Stimulated activated CD8-positive, alpha-beta memory T cell treated with anti-CD3 and anti-CD28 coated beads, Interleukin-7, amount 100 ng/mL, for 24 hours (primary cell): ENCODE data around the gene MAGEA9.
"Not testable (repeated sequence)": the region's sequence is repeated elsewhere in the genome, so short reads cannot be mapped to it uniquely, and the experiment has no call there.

Experiments
- DNase-seq: peaks from one replicate; pipeline ENCODE4 v3.0.0-alpha.2; 2020; ENCODE audit warnings: low read depth

MAGEA9 gene, protein sequence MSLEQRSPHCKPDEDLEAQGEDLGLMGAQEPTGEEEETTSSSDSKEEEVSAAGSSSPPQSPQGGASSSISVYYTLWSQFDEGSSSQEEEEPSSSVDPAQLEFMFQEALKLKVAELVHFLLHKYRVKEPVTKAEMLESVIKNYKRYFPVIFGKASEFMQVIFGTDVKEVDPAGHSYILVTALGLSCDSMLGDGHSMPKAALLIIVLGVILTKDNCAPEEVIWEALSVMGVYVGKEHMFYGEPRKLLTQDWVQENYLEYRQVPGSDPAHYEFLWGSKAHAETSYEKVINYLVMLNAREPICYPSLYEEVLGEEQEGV

DNA sequence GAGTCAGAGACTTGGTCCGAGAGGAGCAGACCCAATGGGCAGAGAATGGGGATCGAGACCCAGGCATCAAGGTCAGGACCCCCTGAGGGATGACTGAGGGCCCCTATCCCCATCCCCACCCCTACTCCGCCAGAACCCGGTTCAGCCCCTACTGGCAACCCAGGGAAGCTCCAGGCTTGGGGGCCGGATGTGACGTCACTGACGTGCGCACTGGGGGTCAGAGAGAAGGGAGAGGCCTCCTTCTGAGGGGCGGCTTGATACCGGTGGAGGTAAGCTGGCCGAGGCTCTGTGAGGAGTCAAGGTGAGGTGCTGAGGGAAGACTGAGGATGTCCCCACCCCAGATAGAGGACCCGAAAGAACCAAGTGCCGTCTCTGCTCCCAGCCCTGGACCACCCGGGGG is at the start of gene MAGEA9:
MAGEA9 (plus strand) TSS at position 204 of the 400 bp plus-strand sequence. CDS start 4,281 bp downstream, outside the sequence.
- DNase-seq: not testable (repeated sequence)

DNA sequence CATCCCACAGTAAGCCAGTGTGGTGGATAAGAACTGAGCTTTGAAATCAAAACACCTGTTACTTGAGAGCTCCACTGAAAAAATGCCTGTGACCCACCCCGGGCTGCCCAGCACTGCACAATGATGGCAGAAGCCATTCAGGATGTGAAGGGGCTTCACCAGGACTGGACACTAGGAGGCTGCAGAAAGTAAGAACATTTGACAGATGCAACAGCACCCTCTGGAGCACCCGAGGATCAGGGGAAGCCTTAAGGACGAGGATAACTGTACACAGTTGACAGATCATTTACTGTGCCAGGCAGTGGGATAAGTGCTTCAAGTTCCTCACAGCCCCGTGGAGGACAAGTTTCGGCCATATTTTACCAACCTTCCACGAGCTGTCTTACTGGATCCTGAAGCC is 39.5 kb upstream of the MAGEA9 start:
- not testable (repeated sequence) for DNase-seq

DNA sequence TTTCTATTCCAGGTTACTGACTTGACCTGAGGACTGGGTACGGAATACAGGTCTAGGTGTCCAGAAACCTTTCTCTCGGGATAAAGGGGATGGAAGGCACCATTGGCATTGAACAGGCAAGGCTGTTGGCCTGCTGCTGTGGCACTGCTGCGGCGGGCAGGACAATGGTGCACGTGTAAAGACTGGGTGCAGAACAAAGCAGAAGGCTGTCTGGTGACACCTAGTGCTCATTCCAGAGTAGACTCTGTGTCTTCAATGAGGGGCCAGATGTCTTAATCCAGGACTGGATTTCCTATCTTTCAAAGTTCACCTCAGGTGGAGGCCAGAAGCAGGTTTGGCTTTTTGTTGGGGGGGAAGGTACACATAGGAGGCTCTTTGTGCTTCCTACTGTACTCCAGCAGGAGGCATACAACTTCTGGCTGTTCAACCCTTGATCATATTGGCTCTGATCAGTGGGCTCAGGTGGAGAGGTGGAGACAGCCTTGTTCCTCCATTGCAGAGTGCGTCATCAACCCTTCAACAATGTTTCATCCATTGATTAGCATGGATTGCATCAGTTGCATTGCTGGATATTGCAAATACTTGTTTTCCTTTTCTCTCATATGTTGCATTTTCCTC is 35.2 kb upstream of the MAGEA9 start:
- DNase-seq: not testable (repeated sequence)

DNA sequence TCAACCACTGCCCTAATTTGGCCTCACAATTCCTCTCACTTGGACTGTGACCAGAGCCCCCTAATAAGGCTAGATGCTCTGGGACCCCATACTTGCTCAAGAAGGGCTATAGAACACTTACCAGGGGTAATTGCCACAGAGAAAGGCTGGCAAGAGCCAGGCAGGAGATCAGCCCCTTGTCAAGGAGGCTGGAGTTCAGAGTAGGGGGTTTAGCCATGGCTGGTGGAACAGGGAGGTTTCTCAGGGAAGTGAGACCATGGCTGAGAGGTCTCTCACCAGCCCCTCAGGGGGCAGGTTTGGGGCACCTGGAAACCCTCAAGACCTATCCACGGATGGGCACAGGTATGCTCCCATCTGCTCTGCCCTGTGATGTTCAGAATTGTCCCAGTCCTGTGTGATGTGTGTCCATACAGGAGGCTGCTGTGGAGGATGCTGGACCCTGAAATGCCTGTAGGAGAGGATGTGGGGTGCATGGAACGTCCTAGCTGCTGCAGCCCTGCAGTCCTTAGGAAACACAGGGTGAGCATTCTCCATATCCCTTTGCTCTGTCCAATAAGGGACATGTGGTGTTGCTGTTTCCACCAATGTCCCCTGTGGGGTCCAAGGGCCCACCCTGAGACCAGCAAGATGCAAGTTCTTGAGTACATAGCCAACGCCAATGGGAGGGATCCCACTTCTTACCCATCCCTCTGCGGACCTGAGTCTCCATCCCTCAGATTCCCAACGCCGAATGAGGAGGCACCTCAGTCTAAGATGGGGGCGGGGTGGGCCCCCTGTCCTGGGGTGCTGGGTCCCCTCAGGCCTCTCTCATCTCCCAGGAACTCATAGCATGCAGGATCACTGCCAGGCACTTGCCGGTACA is 24.3 kb upstream of the MAGEA9 start:
- no peak for DNase-seq

DNA sequence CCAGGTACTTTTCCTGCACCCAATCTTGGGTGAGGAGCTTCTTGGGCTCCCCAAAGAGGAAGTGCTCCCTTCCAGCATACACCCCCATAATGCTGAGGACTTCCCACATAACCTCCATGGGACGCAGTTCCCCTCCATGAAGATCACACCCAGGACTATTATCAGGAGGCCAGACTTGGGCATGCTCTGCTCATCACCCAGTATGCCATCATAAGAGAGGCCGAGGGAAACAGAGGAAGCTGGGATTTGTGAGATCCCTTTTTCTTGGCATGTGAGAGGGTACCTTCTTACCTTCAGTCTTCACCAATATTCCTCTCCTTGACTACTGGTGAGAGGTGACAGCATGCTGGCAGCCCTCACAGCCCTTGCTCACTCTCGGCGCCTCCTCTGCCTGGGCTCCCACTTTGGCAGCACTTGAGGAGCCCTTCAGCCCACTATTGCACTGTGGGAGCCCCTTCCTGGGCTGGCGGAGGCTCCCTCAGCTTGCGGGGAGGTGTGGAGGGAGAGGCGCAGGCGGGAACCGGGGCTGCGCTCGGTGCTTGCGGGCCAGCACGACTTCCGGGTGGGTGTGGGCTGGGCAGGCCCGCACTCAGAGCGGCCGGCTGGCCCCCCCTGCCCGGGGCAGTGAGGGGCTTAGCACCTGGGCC is 23.5 kb upstream of the MAGEA9 start:
- no peak for DNase-seq

DNA sequence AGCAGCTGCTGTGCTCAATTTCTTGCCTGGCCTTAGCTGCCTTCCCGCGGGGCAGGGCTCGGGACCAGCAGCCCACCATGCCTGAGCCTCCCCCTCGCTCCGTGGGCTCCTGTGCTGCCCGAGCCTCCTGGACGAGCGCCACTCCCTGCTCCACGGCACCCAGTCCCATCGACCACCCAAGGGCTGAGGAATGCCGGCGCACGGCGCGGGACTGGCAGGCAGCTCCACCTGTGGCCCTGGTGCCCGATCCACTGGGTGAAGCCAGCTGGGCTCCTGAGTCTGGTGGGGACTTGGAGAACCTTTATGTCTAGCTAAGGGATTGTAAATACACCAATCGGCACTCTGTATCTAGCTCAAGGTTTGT is 23.0 kb upstream of the MAGEA9 start:
- not testable (repeated sequence) for DNase-seq

DNA sequence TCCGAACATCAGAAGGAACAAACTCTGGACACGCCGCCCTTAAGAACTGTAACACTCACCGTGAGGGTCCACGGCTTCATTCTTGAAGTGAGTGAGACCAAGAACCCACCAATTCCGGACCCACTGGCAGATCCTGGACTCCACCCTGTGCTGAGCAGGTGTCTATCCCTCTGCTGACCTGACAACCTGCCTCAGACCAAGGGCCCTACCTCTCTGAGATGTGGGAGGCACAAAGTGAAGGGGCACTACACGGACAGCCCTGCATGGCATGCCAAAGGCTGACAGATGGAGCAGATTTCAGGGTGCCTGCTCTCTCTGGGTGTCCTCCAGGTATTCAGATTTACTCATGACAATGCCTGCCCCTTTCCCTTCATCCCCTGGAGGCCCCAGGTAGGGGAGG is 21.9 kb upstream of the MAGEA9 start:
- DNase-seq: no peak

DNA sequence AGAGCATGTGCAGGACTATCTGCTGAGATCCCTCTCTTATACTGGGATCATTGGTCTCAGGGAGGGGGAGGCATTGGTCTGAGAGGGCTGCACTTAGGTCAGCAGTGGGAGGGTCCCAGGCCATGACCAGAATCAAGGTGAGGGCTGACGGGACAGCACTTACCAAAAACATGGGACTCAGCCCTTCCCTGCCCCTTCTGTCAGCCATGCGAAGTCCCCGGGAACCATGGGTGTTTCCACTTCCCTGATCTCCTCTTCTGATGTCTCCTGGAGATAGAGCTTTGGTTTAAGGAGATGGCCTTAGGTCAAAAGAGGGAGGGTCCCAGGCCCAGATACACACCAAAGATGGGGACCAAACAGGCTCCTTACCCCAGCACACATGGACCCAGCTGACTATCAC is 20.8 kb upstream of the MAGEA9 start:
- no peak for DNase-seq

DNA sequence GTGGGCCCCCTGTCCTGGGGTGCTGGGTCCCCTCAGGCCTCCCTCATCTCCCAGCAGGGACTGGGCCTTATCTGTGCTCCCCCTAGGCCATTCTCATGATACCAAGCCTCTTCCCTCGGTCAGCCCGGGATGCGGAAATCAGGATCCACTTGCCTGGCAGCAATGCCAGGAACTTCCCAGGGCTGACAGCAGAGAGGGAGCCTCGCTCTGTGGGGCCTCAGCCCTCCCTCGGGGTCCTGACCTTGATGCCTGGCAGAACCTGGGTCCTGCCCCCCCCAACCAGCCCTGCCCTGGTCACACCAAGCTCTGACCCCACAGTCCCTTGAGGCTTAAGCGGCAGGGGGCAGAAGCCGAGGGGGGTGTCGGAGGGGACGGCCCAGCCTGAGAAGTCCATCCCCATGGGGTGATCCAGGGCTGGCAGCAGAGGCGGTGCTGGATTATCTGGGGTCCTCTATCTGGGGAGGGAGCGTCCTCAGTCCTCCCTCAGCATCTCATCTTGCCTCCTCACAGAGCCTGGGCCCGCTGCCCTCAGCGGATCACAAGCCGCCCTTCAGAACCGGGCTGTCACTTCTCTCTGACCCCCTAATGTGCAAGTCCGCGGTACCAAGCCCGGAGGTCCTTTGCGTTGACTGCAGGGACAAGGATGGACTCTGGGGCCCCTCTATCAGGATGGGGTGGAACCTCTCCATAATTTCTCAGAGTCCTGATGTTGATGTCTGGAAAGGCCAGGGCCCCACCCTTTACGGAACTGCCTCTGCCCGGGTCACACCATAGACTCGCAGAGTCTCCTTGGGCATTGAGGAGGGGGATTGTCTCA is 19.7 kb upstream of the MAGEA9 start:
- DNase-seq: not testable (repeated sequence)

DNA sequence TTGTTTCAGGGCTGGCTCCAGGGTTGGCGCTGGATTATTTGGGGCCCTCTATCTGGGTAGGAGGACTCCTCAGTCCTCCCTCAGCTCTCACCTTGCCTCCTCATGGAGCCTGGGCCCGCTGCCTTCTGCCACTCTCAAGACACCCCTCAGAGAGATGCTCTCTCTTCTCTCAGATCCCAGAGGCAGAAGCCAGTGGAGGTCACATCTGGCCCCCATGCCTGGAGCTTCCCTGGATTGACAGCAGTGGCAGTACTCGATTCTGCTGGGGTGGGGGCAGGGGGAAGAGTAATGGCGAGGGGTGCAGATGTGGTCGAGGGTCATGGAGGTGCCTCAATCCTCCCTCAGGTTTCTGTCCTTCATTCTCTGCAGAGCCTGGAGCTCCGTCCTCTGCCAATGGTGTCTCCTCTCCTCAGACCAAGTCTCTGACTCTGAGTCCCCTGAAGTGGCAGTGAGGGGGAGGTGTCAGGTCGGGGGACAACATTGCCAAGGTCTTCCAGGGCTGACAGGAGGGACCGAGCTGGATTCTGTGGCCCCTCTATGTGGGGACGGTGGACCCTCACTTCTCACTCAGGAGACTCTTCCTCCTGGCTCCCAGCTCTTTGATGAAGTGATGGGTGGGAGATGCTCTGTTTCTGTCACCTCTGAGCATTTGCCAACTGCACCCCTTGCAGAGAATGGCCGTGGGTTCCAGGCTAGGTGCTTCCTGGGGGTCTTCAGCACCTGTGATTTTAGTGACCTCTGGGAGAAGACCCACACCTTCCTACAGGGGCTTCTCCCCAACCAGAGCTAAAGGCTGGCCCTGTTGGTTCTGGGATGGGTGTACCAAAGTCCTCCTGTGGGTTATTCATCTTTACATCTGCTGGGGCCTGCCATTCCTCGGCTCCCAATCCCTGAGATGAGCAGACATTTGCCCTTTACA is 18.8 kb upstream of the MAGEA9 start:
- no peak for DNase-seq

DNA sequence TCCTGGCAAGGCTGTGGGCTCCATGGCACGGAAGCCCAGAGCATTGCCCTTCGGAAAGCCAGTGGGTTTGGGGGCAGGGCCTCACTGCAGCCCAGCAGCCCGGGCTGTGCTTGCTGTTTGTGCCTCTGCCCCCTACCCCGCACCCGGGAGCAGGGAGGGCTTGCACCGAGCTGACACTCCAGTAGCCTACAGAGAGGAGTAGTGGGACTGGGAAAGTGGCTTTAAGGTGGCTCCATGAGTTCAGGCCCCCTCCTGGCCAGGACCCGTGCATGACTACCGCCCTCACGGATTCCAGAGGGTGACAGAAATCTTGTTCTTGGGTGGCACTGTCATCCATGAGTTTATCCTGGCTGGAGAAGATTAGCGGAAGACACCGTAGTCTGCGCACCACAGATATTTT is 11.4 kb upstream of the MAGEA9 start:
- DNase-seq: not testable (repeated sequence)

DNA sequence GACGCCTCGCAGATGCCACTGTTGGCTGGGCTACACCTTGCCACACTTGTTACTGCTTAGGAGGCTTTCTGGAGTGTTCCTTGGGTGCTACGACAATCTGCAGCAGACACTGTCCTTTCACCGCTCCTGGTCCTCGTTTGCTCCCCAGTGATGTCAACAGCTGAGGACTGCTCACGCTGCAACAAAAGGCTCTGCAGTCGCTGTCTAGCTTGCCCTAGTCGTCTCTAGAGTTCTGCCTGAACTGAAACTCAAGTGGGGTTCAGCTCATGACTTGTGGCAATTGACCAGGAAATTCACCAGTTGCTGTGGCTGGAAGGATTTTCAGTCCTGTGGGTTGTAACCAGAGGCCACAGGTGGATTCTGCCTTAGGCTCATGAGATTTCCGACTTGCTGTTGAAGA is 8.7 kb upstream of the MAGEA9 start:
- not testable (repeated sequence) for DNase-seq

DNA sequence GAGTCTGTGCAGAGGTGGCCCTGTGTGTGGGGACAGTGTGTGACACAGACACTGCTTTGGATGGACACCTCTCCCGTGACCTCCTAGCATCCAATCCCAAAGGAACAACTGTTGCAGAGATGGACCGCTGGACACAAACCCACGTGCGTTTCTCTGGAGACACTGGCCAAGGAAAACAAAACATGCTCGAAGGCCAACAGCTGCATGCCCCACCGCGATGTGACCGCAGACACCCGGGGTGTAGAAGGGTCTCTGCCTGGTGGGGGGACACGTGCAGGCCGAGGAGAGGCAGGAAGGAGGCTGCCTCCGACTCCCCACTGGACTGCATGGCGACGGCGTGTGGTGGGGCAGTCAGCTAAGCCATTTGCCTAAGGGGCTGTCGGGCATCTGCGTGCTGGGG is 8.0 kb upstream of the MAGEA9 start, which contains the start of gene HSFX1:
HSFX1 (plus strand) TSS at position 301 of the 400 bp plus-strand sequence. CDS start 614 bp downstream, outside the sequence.
- DNase-seq: not testable (repeated sequence)

DNA sequence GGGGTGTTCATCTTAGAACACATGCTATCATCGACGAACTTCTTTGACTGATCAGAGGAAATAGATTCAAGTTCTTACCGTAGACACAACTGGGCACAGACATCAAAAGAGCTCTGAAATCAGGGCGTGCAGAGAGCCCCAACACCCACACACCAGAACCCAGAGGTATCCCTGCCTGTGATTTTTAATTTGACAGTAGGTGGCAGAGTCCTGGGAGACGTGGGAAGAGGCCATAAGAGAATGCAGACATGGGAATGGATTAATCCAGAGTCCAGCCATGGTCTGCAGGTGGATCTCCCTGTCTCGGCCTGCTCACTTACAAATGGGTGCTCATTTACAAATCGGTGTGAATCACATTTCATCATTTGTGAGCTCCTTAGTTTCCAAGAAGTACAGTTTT is 3.7 kb upstream of the MAGEA9 start:
- not testable (repeated sequence) for DNase-seq

DNA sequence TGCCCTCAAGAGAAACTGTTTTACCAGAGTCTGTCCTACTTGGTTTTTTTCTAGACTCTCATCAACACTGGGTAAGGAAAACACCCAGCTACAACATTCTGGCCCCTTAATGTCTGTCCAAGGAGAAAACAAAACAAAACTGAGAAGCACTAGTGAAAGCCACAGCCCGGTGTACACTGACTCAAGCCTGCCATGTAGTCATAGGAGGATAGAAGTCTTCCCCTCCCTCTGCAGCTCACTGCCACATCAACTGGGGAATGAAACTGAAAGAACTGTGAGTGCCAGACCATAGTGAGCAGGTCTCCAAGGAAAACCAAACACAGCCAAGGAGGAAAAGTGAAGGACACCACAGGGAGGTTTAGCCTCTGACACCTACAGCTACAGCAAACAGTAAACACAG is 13.8 kb downstream of the MAGEA9 start:
- not testable (repeated sequence) for DNase-seq

DNA sequence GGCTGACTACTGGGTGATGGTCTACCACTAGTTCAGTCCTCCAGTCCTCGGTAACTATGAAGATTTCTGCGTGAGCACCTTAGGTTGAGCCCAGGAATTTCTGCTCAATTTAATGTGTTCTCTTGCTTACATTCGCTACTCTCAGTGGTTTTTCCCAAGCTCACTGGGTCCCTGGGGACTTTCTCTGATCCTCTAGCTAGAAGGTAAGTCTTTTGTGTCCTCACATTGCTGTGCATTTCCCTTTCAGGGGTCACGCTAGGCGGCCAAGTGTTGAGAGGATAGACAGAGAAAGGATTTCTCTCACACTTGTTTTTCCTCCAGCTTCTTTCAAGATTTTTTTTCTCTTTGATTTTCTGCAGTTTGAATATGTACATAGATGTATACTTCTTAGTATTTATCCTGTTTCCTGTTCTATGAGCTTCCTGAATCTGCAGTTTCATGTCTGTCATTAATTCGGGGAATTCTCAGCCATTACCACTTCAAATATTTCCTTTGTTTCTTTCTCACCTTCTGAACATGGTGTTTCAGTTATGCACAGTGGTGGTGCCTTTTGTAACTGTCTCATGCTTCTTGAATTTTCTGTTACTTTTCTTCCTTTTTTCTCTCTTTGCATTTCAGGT is 17.5 kb downstream of the MAGEA9 start:
- no peak for DNase-seq

DNA sequence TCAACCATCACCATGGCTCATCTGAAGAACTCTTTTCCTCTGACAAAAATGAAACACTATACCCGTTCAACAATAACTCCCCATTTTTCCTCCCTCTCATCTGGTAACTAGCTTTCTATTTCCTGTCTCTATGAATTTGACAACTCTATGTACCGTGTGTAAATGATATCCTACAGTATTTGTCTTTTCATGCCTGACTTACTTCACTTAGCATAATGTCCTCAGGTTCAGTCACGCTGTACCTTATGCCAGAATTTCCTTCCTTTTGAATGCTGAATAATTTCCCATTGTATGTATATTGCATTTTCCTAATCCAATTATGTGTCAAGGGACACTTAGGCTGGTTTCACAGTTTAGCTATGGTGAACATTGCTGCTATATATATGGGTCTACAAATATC is 18.2 kb downstream of the MAGEA9 start:
- no peak for DNase-seq

DNA sequence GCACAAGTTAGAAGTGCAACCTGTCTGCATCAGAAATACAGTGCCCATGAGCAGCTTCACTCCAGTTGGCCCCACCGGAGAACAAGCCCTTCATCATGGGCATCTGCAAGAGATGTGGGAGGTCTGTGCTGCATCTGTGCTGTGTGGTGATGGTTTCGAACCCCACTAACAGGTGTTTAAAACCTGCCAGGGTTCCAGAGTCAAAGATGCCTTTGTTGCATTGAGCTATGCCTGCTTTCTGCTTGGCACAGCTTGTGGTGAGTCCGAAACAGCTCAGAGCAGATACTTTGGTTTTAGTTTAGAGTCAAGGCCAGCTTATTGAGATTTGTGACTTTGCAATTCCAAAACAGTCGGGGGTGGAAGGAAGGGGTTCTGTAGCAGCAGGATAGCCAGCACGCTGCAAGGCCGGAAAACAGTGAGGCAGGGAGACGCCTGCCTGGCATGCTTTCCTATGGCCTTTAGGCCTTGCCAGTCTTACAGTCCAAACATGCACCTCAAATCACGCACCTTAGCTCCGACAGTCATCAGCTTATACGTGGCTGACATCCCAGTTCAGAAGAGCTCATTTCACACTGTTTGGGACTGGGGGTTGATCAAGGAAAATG is 21.8 kb downstream of the MAGEA9 start:
- no peak for DNase-seq

DNA sequence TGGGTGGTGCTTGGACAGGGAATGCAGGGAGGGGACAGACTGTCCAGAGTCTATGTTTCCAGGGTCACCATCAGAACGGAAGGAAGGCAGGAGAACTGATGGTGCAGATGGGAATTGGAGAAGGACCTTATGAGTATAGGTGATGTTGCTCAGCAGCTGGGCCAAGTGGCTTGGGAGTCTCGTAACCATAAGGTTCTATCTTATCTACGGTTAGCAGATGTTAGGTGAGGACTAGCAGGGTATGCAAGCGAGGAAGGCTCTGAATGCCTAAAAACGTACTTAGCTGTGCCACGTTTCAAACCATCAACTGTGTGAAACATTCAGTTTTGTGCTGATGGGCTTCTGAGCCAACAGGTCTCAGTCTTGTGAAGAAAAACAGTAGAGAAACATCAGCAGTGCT is 22.4 kb downstream of the MAGEA9 start:
- DNase-seq: no peak
